SK-N-SH treated with all-trans-retinoic acid at 6 μM for 48 hours (cell line): ENCODE measurements around the gene PTTG1.

Source experiments
- CREB5 ChIP-seq: fragments of 250-450 bp; sonication (Bioruptor Pico); IDR thresholded peaks from 2 replicates; pipeline ENCODE4 v1.5.1; 2020; ENCODE audit warnings: low read depth, mild to moderate bottlenecking, moderate library complexity
- GLIS3 ChIP-seq: fragments of 250-450 bp; sonication (Bioruptor Pico); IDR thresholded peaks from 2 replicates; pipeline ENCODE4 v1.5.0; 2020; ENCODE audit warnings: mild to moderate bottlenecking, moderate library complexity
- RARB ChIP-seq: fragments of 250-450 bp; sonication (Bioruptor Pico); IDR thresholded peaks from 2 replicates; pipeline ENCODE4 v1.8.0; 2021; ENCODE audit warnings: mild to moderate bottlenecking, moderate library complexity
- TCF4 ChIP-seq: fragments of 250-450 bp; sonication (Bioruptor Pico); IDR thresholded peaks from 2 replicates; pipeline ENCODE4 v1.8.0; 2021; ENCODE audit warnings: mild to moderate bottlenecking, moderate library complexity, borderline replicate concordance
- ZFP30 ChIP-seq: fragments of 450-650 bp; formaldehyde crosslinking; IDR thresholded peaks from 2 replicates; pipeline ENCODE4 v1.5.0; 2022; ENCODE audit warnings: mild to moderate bottlenecking, moderate library complexity
- TF ChIP-seq, protein P1 (sequence below): fragments of 250-450 bp; sonication (Bioruptor Pico); IDR thresholded peaks from 2 replicates; pipeline ENCODE4 v1.8.0; 2021; ENCODE audit warnings: low read depth, mild to moderate bottlenecking, moderate library complexity, borderline replicate concordance
- TF ChIP-seq, protein P2 (sequence below): fragments of 250-450 bp; sonication (Bioruptor Pico); IDR thresholded peaks from 2 replicates; pipeline ENCODE4 v1.5.0; 2020; ENCODE audit warnings: mild to moderate bottlenecking, moderate library complexity
- TF ChIP-seq, protein P3 (sequence below): fragments of 250-450 bp; sonication (Bioruptor Pico); IDR thresholded peaks from 2 replicates; pipeline ENCODE4 v1.5.1; 2021; ENCODE audit warnings: mild to moderate bottlenecking, moderate library complexity

GRCh38 chr5:160380041-160380440 is 41.6 kb upstream of the PTTG1 start:
- TF ChIP-seq CREB5 (CRISPR knock-in tag) (no peak), RARB (CRISPR knock-in tag) (no peak), TCF4 (CRISPR knock-in tag) (no peak), GLIS3 (no peak), ZFP30 (CRISPR knock-in tag) (no peak)
- TF ChIP-seq, protein P1, sequence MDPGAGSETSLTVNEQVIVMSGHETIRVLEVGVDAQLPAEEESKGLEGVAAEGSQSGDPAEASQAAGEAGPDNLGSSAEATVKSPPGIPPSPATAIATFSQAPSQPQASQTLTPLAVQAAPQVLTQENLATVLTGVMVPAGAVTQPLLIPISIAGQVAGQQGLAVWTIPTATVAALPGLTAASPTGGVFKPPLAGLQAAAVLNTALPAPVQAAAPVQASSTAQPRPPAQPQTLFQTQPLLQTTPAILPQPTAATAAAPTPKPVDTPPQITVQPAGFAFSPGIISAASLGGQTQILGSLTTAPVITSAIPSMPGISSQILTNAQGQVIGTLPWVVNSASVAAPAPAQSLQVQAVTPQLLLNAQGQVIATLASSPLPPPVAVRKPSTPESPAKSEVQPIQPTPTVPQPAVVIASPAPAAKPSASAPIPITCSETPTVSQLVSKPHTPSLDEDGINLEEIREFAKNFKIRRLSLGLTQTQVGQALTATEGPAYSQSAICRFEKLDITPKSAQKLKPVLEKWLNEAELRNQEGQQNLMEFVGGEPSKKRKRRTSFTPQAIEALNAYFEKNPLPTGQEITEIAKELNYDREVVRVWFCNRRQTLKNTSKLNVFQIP (CRISPR knock-in tag): no peak
- TF ChIP-seq, protein P2, sequence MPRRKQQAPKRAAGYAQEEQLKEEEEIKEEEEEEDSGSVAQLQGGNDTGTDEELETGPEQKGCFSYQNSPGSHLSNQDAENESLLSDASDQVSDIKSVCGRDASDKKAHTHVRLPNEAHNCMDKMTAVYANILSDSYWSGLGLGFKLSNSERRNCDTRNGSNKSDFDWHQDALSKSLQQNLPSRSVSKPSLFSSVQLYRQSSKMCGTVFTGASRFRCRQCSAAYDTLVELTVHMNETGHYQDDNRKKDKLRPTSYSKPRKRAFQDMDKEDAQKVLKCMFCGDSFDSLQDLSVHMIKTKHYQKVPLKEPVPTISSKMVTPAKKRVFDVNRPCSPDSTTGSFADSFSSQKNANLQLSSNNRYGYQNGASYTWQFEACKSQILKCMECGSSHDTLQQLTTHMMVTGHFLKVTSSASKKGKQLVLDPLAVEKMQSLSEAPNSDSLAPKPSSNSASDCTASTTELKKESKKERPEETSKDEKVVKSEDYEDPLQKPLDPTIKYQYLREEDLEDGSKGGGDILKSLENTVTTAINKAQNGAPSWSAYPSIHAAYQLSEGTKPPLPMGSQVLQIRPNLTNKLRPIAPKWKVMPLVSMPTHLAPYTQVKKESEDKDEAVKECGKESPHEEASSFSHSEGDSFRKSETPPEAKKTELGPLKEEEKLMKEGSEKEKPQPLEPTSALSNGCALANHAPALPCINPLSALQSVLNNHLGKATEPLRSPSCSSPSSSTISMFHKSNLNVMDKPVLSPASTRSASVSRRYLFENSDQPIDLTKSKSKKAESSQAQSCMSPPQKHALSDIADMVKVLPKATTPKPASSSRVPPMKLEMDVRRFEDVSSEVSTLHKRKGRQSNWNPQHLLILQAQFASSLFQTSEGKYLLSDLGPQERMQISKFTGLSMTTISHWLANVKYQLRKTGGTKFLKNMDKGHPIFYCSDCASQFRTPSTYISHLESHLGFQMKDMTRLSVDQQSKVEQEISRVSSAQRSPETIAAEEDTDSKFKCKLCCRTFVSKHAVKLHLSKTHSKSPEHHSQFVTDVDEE (CRISPR knock-in tag): no peak
- TF ChIP-seq, protein P3, sequence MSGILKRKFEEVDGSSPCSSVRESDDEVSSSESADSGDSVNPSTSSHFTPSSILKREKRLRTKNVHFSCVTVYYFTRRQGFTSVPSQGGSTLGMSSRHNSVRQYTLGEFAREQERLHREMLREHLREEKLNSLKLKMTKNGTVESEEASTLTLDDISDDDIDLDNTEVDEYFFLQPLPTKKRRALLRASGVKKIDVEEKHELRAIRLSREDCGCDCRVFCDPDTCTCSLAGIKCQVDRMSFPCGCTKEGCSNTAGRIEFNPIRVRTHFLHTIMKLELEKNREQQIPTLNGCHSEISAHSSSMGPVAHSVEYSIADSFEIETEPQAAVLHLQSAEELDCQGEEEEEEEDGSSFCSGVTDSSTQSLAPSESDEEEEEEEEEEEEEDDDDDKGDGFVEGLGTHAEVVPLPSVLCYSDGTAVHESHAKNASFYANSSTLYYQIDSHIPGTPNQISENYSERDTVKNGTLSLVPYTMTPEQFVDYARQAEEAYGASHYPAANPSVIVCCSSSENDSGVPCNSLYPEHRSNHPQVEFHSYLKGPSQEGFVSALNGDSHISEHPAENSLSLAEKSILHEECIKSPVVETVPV (CRISPR knock-in tag): no peak
